Suprapubic skin (tissue), 4 donors: Measurements from ENCODE around the gene HTD2.

Source experiments
- POLR2A ChIP-seq, 2 donors: fragments of 450-650 bp; IDR thresholded peaks; one replicate each; pipeline ENCODE4 v1.6.1; 2017; ENCODE audit warnings: antibody characterized with exemption in 2 of 2, mild to moderate bottlenecking in 2 of 2, moderate library complexity in 2 of 2
- POLR2AphosphoS5 ChIP-seq, 3 donors: sonication (generic); formaldehyde crosslinking; IDR thresholded peaks; one replicate each; pipeline ENCODE4 v1.6.1; 2017; ENCODE audit warnings: antibody characterized with exemption in 3 of 3
- TF ChIP-seq, protein P1 (sequence below), 2 donors: fragments of 200-600 bp in 1 of 2; fragments of 450-650 bp in 1 of 2; sonication (generic) in 1 of 2; IDR thresholded peaks; one replicate each; pipeline ENCODE4 v1.5.1; 2016 to 2019; ENCODE audit warnings: antibody characterized with exemption in 2 of 2, mild to moderate bottlenecking in 1 of 2, moderate library complexity in 1 of 2

DNA sequence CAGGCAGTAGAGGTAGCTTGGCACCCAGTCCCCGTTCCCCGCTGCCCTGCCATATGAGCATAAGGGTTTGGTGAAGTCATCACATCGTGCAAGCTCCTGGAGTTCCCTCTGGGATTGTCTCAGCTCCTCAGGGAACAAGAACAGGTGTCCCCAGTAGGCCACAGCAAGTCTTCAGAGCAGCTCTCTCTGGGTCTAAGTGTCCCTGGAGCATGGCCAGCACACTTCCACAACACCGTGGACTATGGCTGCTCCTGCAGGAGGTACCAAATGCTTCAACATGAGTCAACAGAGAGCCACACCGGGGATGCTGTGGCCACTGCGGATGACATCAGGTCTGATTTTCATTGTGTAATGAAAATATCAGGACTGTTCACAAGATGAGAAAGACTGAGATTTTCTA lies 45.6 kb upstream of the HTD2 start:
- TF ChIP-seq, protein P1, sequence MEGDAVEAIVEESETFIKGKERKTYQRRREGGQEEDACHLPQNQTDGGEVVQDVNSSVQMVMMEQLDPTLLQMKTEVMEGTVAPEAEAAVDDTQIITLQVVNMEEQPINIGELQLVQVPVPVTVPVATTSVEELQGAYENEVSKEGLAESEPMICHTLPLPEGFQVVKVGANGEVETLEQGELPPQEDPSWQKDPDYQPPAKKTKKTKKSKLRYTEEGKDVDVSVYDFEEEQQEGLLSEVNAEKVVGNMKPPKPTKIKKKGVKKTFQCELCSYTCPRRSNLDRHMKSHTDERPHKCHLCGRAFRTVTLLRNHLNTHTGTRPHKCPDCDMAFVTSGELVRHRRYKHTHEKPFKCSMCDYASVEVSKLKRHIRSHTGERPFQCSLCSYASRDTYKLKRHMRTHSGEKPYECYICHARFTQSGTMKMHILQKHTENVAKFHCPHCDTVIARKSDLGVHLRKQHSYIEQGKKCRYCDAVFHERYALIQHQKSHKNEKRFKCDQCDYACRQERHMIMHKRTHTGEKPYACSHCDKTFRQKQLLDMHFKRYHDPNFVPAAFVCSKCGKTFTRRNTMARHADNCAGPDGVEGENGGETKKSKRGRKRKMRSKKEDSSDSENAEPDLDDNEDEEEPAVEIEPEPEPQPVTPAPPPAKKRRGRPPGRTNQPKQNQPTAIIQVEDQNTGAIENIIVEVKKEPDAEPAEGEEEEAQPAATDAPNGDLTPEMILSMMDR (IDR thresholded peaks at IDR 0.05), result no peak
- TF ChIP-seq POLR2A (IDR thresholded peaks at IDR 0.05) (no peak), POLR2AphosphoS5 (IDR thresholded peaks at IDR 0.05) (no peak)
